KOPT-K1 (cell line): ENCODE data around the gene TEKT5.

Source experiments
- H3K27ac ChIP-seq: fragments of 200-600 bp; sonication (generic); 2 replicates; pipeline ENCODE4 v1.5.1; 2016; ENCODE audit warnings: antibody characterized with exemption, mild to moderate bottlenecking, low read depth, low read length; ENCODE audit not compliant: poor library complexity, severe bottlenecking
- H3K36me3 ChIP-seq: fragments of 200-600 bp; sonication (generic); 2 replicates; pipeline ENCODE4 v1.5.1; 2017; ENCODE audit warnings: antibody characterized with exemption, mild to moderate bottlenecking, low read length, moderate library complexity; ENCODE audit not compliant: insufficient read depth
- H3K9me3 ChIP-seq: fragments of 200-600 bp; sonication (generic); 2 replicates; pipeline ENCODE4 v1.5.1; 2017; ENCODE audit warnings: antibody characterized with exemption, low read length, mild to moderate bottlenecking; ENCODE audit not compliant: insufficient read depth, poor library complexity, severe bottlenecking

The TEKT5 gene

DNA sequence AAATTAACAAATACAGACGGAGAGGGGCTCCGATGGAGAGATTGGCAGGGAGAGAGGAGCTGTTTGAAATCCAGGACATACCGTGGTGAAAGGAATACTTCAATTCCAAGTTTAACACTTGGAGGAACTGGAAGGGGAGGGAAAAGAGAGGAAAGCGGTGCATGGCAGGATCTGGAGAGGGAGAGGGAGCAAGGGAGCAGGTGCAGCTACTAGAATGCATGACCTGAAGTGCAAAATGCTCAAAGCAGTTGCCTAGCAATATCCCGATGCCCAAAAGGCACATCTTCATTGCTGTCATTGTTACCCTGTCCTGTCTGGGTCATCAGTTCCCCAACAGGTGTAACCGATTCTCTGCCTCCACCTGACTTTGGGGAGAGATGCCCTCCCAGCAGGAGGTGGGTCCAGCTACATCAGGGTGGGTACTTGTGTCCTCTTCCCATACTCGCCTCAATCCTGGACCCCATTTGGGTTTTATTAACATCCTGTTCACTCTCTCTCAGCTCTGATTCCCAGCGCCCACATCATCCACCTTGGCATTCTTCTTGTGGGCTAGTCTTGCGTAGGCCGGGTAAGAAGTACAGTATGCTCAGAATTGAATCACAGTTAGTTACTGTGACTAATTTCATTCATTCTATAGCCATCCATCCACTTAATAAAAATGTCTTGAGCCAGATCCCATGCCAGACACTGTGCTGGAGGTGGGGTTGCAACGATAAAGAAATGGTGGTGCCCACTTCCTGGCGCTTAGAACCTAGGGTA lies 76.9 kb downstream of the TEKT5 start:
- no peaks in the 10 kb centered on the region for H3K9me3 ChIP-seq
- H3K27ac ChIP-seq: no peak overlapping the region

DNA sequence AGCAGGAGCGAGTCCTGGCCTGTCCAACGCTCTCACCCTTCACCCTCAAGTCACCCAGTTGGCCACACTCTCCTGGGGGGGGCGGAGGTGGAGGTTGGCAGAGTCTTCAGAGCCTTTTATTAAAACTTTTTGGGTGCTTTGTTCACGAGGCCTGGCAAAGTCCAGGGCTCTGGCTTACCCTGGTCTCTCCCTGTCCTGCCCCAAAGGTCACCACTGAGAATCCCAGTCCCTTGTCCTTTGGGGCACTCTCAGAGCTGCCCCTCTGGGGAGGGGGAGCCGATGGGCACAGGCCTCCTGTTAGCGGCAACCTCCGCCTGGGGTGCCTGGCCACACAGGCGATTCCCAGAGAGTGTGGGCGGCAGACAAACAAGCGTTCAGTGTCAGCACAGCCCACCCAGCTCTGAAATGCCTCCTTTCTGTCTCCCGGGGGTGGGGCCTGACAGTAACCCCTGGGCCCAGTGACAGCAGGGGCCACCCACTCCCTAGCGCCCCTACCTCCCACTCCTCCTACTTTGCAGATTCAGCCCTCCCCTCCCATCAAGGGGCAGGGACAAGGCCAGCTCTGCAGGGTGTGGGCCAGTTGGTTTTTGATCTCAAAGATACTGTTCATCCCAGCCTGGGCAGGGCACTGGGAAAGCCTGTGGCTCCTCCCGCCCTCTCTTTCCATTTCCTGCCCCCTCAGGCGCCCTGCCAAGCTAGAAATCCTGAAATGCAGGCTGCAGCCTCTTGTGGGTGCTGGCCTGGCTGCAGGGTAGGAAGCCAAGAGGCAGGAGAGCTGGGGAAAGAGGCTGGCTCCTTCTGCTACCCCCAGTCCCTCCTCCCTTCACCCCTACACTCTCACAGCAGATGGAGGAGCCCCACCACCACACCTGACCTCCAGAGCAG lies 77.7 kb downstream of the TEKT5 start:
- H3K9me3 ChIP-seq: no peaks in the 10 kb centered on the region
- H3K36me3 ChIP-seq: no peaks in the 10 kb centered on the region
- H3K27ac ChIP-seq: no peak overlapping the region

More for the DNA sequence above, 76.9 kb downstream of the TEKT5 start:
- no peaks in the 10 kb centered on the region for H3K36me3 ChIP-seq

DNA sequence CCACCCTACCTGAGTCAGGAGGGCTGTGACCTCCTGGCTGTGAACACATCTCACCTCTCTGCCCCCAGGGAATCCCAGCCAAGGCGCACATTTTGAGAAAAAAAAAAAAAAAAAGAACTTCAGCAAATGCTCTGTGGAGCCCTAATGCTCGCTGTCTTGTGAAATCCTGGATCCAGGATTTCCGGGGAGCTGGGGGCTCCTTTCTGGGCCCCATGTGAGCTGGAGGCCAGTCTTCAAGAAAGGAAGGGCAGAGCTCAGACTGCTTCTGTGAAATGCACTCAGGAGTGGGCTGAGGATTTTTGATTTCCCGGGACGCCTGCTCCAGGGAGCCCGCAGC lies 78.3 kb downstream of the TEKT5 start:
- H3K36me3 ChIP-seq: no peaks in the 10 kb centered on the region
- no peak overlapping the region for H3K27ac ChIP-seq
- H3K9me3 ChIP-seq: no peaks in the 10 kb centered on the region

DNA sequence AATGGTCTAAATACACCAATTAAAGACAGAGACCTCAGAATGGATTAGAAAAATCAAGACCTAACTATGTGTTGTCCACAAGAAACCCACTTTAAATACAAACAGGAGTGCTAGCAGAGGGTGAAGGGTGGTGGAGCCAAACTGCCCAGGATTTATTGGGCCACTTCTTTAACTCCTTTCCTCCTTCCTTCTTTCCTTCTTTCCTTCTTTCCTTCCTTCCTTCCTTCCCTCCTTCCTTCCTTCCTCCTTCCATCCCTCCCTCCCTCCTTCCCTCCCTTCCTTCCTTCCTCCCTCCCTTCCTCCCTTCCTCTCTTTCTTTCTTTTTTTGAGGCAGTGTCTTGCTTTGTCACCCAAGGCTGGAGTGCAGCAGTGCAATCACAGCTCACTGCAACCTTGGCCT lies 80.0 kb downstream of the TEKT5 start:
- Histone ChIP-seq H3K36me3 (no peaks in the 10 kb centered on the region), H3K9me3 (no peaks in the 10 kb centered on the region), H3K27ac (no peak overlapping the region)

DNA sequence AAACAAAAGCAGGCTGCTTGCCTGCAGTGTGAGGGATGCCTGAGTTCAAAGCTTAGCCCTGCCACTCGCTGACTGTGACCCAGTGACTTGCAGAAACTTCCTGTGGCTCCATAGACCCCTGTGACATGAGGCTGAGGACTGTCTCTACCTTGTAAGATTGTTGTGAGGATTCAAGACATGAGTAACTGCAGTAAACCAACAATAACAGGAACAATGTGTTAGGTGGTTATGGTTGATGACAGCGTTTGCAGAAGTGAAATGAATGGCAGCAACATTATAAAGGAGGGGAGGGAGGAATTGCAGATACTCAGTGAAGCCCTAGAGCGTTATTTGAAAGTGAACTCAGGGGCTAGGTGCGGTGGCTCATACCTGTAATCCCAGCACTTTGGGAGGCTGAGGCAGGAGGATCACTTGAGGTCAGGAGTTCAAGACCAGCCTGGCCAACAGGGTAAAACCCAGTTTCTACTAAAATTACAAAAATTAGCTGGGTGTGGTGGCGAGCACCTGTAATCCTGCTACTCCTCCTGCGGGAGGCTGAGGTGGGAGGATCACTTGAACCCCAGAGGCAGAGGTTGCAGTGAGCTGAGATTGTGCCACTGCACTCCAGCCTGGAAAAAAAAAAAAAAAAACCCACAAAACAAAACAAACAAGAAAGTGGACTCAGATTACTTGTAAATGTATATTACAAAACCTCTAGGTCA lies 80.8 kb downstream of the TEKT5 start:
- H3K36me3 ChIP-seq: no peaks in the 10 kb centered on the region
- no peak overlapping the region for H3K27ac ChIP-seq
- H3K9me3 ChIP-seq: no peaks in the 10 kb centered on the region

DNA sequence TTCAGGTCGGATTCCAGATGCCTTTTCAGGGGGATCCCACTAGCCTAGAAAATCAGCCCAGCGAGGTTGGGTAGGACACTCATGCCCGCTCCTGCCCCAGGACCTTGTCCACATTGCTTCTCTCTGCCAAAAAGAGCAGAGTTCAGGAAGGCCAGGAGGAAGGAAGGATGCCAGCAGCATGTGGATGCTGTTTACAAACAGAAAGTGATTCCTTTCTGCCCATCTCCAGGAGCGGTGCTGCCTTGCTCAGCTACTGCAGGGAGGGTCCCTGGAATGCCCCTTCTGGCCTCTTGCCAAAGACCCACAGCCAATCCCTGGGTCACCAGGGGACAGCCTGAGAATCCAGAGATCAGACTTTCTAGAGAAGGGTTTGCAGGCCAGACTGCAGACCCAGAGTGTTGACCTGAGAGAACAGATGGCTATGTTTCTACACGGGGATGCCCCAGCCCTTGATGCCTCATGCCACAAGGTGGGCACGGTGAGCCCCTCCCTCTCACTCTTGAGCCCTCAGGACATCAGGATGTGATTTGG lies 82.0 kb downstream of the TEKT5 start:
- H3K36me3 ChIP-seq: no peaks in the 10 kb centered on the region
- H3K27ac ChIP-seq: no peak overlapping the region
- H3K9me3 ChIP-seq: no peaks in the 10 kb centered on the region

DNA sequence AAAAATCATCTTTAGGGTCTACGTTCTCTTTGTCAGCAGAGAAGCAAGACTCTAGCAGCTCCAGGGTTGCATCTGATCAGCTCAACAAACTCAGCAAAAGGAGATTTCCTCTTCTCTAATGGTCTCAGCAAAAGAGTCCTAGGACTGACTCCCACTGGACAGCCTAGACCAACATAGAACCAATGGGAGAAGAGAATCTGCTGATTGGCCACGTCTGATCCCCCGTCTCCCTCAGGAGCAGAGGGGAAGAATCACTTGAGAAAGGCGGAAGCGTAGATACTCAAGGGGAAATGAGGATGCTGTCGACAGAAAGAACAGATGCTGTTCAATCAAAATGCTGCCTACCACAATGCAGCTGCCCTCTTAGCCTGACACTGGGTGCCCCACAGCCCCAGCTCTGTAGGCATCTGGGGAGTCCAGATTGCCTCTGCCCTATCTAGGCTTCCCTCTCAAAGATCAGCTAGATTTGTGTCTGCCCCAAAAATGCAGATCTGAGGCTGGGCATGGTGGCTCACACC lies 82.8 kb downstream of the TEKT5 start:
- H3K27ac ChIP-seq: no peak overlapping the region
- no peaks in the 10 kb centered on the region for H3K9me3 ChIP-seq
- H3K36me3 ChIP-seq: no peaks in the 10 kb centered on the region

DNA sequence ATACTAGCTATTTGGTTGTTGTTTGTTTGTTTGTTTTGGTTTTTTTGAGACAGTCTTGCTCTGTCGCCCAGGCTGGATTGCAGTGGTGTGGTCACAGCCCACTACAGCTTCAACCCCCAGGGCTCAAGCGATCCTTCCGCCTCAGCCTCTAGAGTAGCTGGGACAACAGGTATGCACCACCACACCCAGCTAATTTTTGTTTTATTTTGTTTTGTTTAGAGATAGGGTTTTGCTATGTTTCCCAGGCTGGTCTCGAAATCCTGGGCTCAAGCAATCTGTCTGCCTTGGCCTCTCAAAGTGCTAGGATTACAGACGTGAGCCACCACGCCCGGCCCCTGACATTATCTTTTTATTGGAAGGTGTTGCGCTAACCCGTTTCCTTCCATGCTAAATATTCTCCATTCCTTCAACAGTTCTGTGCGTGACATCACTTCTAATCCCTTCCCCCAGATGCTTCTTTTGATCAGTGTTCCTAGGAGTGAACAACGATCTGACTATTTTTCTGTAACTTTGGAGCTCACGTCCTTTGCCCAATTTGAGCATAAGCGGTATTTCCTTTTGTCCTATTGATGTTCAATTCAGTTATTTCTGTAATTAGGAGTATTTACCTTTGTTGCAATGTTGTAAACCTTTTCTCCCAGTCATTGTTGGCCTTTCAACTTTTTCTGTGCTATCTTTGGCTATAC lies 84.1 kb downstream of the TEKT5 start:
- Histone ChIP-seq H3K27ac (no peak overlapping the region), H3K36me3 (no peaks in the 10 kb centered on the region), H3K9me3 (no peaks in the 10 kb centered on the region)

DNA sequence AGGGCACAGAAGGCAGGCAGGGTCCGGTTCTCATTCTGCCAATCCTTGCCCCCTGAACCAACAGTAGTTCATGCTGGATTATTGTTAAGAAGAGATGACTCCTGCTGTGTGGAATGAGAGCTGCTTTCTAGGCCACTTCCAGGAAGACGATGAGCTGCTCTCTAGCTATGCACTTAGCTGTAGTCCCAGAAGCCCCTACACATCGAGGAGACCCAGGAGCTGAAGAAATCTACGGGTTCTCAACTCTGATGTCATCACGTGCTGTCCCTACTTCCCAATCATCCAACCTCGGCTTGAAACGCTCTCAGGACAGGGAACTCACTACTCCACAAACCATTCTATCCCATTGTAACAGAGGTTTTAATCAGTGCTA lies 85.3 kb downstream of the TEKT5 start:
- Histone ChIP-seq H3K27ac (no peak overlapping the region), H3K9me3 (no peaks in the 10 kb centered on the region), H3K36me3 (no peaks in the 10 kb centered on the region)

DNA sequence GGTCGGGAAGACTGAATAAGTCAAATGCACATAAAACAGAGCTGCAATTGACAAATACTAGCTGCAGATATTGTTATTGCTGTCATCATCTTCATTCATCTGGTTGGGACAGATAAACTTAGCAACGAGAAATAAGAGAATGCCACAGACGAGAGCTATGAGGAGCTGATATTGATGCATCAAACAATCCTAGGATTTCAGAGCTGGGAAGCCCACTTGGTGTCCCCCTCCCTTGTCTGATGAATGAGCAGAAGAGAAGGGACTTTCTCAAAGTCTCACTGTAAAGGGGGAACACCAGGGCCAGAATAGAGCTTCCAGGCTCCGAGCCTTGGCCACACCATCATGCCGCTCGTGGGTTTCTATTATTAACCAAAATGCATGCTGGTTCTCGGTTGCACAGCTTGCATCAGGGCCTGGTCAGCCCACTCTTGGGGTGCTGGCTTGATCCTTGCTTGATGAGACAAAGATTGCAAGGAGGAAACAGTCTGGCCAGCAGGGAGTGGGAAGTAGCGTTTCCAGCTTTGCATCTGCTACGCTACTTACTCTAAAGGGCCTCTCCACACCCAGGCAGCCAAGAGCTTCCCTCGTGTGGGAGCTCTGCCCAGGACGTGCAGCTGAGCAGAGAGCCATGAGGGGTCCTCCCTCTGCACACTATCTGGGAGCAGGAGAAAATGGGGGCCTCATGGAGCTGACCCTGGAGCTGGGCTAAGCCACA lies 85.9 kb downstream of the TEKT5 start:
- H3K27ac ChIP-seq: no peak overlapping the region
- H3K36me3 ChIP-seq: no peaks in the 10 kb centered on the region
- H3K9me3 ChIP-seq: no peaks in the 10 kb centered on the region

DNA sequence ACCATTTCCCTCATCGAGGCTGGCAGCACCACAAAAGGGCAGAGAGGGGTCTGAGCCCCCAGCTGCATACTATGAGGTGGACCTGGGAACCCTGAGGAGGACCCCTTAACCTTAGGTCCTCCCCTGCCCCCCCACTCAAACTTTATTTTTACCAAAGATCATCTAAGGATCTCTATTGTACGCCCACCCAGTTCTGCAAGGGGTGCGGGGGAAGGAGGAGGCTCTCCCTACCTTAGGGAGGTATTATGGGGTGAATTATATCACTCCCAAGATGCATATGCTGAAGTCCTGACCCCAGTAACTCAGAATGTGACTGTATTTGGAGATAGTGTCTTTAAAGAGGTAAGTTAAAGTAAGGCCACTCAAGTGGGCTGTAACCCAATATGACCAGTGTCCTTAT lies 87.6 kb downstream of the TEKT5 start:
- H3K9me3 ChIP-seq: no peaks in the 10 kb centered on the region
- no peaks in the 10 kb centered on the region for H3K36me3 ChIP-seq
- H3K27ac ChIP-seq: no peak overlapping the region

DNA sequence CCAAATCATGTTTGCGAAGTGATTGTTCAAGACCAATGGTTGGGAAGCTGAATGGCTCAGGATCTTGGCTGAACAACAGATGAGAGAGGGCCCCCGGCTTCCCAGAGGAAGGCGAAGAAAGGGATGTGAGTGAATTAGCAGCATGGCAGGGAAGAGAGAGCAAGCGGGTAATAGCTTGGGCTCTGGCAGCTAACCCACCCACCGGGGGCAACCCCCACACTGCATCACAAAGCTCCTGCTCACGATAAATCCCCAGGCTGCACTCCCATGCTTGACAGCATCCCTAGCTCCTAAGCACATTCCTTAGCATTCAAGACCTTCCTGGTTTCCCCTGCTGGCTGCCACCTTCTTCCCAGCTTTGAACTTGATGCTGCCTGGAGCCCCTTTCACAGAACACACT lies 88.1 kb downstream of the TEKT5 start:
- H3K36me3 ChIP-seq: no peaks in the 10 kb centered on the region
- H3K27ac ChIP-seq: no peak overlapping the region
- no peaks in the 10 kb centered on the region for H3K9me3 ChIP-seq

DNA sequence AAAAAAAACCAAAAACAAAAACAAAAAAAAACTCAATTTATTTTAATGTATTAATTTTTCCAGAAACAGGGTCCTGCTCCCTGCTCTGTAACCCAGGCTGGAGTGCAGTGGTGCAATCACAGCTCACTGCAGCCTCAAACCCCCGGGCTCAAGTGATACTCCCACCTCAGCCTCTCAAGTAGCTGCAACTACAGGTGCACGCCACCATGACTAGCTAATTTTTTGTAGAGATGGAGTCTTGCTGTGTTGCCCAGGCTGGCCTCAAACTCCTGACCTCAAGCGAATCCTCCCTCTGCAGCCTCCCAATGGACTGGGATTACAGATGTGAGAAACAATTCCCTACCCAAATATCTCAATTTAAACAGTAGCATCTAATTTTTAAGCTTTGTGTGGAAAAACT lies 89.1 kb downstream of the TEKT5 start:
- Histone ChIP-seq H3K36me3 (no peaks in the 10 kb centered on the region), H3K27ac (no peak overlapping the region), H3K9me3 (no peaks in the 10 kb centered on the region)
